Measurements from ENCODE around the gene PLA2G4E. TPM values are rescaled to one million over a fixed set of nuclear protein-coding genes. Genes with fewer than 3 reads are reported as not detected.

The PLA2G4E gene
- polyA plus RNA-seq, 3 donors, result not detected

DNA sequence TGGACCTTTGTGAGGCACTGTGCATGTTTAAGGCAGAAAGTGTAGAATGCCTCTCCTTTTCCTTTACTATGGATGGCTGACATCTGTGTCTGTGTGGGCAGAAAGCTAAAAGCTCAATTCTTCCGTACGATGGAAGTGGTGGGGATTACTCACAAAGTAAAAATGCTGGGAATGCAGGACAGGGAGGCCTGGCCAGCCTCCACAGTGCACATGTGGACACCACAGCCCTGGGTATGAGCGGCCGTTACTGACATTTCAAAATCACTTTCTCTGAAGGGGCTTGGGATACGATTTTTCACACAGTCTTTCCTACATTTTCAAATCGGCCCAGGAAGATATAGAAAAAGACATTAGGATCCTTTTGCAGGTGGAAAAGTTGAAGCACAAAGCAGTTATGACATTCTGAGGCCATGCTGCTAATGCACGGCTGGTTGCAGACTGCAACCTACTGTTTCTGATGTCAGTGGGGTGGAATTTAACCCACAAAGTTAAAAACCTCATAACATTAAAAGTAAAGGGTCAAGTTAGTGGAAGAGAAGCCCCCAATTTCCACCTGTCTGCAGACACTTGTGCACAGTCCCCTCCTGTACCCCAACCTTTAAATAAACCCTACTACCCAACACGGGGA is 76.4 kb downstream of the PLA2G4E start:
- Mint-ChIP-seq H3K27me3 (ENCODE audit: low read depth in 3 of 3) (peaks cover 0 to 3% (median 0%) of the 10 kb centered on the region in 3 donors), H3K4me3 (no peak overlapping the region), H3K36me3 (peaks cover 70 to 86% of the 10 kb centered on the region in 2 donors), H3K9me3 (peaks cover 0 to 2% (median 0%) of the 10 kb centered on the region in 7 donors), H3K4me1 (peaks cover 2% of the 10 kb centered on the region), H3K27ac (peak overlapping the region in 3 of 7 donors; percentile 24 to 67 (median 25))
- Histone ChIP-seq H4K20me1 (ENCODE audit: insufficient read depth, low read length) (peaks cover 55% of the 10 kb centered on the region), H3K4me3 (replicated peaks in 1 of 3; ENCODE audit: low read depth in 2 of 3, low read length in 3 of 3) (no peak overlapping the region), H3K9me3 (replicated peaks in 1 of 2; ENCODE audit: control insufficient read depth in 1 of 2, insufficient read depth in 1 of 2, low read length in 2 of 2) (no peaks in the 10 kb centered on the region), H2AFZ (ENCODE audit: insufficient read depth, low read depth, low read length, poor library complexity, severe bottlenecking) (no peak overlapping the region), H3K27me3 (ENCODE audit: control insufficient read depth in 2 of 2, insufficient read depth in 2 of 2, low read length in 2 of 2) (no peaks in the 10 kb centered on the region), H3K4me1 (ENCODE audit: control insufficient read depth in 1 of 2, insufficient read depth in 2 of 2, low read length in 2 of 2) (peaks cover 2 to 3% of the 10 kb centered on the region in 2 donors), H3K27ac (ENCODE audit: low read depth in 1 of 2, low read length in 2 of 2) (no peak overlapping the region), H3K36me3 (replicated peaks in 1 of 2; ENCODE audit: control insufficient read depth in 1 of 2, insufficient read depth in 2 of 2, low read length in 2 of 2) (peaks cover 57 to 86% of the 10 kb centered on the region in 2 donors), H3K4me2 (replicated peaks; ENCODE audit: extremely low read depth, low read length, poor library complexity, severe bottlenecking) (no peak overlapping the region), H3K9ac (ENCODE audit: insufficient read depth, low read length, poor library complexity, severe bottlenecking) (no peak overlapping the region), H3K79me2 (ENCODE audit: insufficient read depth, low read length) (peaks cover 63% of the 10 kb centered on the region)
- TF ChIP-seq, protein P1, sequence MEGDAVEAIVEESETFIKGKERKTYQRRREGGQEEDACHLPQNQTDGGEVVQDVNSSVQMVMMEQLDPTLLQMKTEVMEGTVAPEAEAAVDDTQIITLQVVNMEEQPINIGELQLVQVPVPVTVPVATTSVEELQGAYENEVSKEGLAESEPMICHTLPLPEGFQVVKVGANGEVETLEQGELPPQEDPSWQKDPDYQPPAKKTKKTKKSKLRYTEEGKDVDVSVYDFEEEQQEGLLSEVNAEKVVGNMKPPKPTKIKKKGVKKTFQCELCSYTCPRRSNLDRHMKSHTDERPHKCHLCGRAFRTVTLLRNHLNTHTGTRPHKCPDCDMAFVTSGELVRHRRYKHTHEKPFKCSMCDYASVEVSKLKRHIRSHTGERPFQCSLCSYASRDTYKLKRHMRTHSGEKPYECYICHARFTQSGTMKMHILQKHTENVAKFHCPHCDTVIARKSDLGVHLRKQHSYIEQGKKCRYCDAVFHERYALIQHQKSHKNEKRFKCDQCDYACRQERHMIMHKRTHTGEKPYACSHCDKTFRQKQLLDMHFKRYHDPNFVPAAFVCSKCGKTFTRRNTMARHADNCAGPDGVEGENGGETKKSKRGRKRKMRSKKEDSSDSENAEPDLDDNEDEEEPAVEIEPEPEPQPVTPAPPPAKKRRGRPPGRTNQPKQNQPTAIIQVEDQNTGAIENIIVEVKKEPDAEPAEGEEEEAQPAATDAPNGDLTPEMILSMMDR (IDR thresholded peaks at IDR 0.05), result no peak
- no peak for DNase-seq
- 100% methylated on average over 1 of the region's 8 CpGs for WGBS (ENCODE audit: insufficient coverage)
- intact Hi-C loops (cut with micrococcal nuclease), result no loop called here

DNA sequence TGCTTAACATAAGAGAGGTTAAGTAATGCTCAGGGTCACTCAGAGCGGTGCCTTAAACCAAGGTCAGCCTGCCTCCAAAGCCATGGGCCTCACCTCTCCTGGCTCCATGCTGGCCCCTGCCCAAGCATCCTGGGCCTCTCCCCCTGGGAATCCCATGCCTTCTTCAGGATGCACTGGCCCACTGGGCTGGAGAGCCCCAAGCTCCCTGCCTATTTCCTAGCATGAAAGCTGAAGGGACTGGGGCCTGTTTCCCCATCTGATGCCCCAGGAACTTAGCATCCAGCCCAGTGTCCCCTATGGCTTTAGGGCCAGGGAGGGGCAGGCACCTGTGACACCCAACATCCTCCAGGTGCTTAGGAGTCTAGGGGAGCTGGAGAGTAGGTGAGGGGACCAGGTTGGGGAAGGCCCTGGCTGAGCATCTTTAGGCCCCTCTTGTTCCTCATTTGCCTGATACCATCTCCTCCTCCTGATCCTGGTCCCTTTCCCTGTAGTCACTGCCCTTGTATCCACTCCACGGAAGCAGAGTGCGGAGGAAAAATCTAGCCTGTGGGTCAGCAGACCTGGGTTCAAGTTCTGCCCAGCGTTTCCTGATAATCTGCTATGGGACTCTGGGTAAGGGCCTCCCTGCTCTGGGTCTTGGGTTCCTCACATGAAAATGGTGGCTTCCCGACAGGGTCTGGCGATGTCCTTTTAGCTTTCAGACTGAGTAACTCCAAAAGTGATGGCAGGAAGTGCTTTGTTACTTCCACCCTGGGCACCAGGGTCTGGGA is 77.1 kb downstream of the PLA2G4E start:
- peak overlapping the region in 5 of 7 donors; percentile 6 to 69 (median 25) for H3K27ac Mint-ChIP-seq
- peaks cover 72 to 90% of the 10 kb centered on the region in 2 donors for H3K36me3 Mint-ChIP-seq
- Histone ChIP-seq H2AFZ (ENCODE audit: insufficient read depth, low read depth, low read length, poor library complexity, severe bottlenecking) (no peak overlapping the region), H3K9ac (ENCODE audit: insufficient read depth, low read length, poor library complexity, severe bottlenecking) (no peak overlapping the region), H3K4me3 (replicated peaks in 1 of 3; ENCODE audit: low read depth in 2 of 3, low read length in 3 of 3) (no peak overlapping the region), H3K9me3 (replicated peaks in 1 of 2; ENCODE audit: control insufficient read depth in 1 of 2, insufficient read depth in 1 of 2, low read length in 2 of 2) (no peaks in the 10 kb centered on the region), H3K27me3 (ENCODE audit: control insufficient read depth in 2 of 2, insufficient read depth in 2 of 2, low read length in 2 of 2) (no peaks in the 10 kb centered on the region), H3K36me3 (replicated peaks in 1 of 2; ENCODE audit: control insufficient read depth in 1 of 2, insufficient read depth in 2 of 2, low read length in 2 of 2) (peaks cover 59 to 93% of the 10 kb centered on the region in 2 donors), H3K4me2 (replicated peaks; ENCODE audit: extremely low read depth, low read length, poor library complexity, severe bottlenecking) (no peak overlapping the region), H3K79me2 (ENCODE audit: insufficient read depth, low read length) (peaks cover 59% of the 10 kb centered on the region), H3K4me1 (ENCODE audit: control insufficient read depth in 1 of 2, insufficient read depth in 2 of 2, low read length in 2 of 2) (no peaks in the 10 kb centered on the region), H4K20me1 (ENCODE audit: insufficient read depth, low read length) (peaks cover 55% of the 10 kb centered on the region), H3K27ac (ENCODE audit: low read depth in 1 of 2, low read length in 2 of 2) (peak overlapping the region in 1 of 2 donors; percentile 32)
- H3K4me1 Mint-ChIP-seq, result no peaks in the 10 kb centered on the region
- no peak for DNase-seq
- peaks cover 0 to 2% (median 0%) of the 10 kb centered on the region in 7 donors for H3K9me3 Mint-ChIP-seq
- no peak overlapping the region for H3K4me3 Mint-ChIP-seq
- 100% methylated on average over 4 of the region's 6 CpGs for WGBS (ENCODE audit: insufficient coverage)
- intact Hi-C loops (cut with micrococcal nuclease), result no loop called here
- TF ChIP-seq, protein P1 (IDR thresholded peaks at IDR 0.05), result no peak
- peaks cover 0 to 3% (median 0%) of the 10 kb centered on the region in 3 donors for H3K27me3 Mint-ChIP-seq (ENCODE audit: low read depth in 3 of 3)

All from CD14-positive monocyte (primary cell).